Measurements from ENCODE around the gene RRP15.

DNA sequence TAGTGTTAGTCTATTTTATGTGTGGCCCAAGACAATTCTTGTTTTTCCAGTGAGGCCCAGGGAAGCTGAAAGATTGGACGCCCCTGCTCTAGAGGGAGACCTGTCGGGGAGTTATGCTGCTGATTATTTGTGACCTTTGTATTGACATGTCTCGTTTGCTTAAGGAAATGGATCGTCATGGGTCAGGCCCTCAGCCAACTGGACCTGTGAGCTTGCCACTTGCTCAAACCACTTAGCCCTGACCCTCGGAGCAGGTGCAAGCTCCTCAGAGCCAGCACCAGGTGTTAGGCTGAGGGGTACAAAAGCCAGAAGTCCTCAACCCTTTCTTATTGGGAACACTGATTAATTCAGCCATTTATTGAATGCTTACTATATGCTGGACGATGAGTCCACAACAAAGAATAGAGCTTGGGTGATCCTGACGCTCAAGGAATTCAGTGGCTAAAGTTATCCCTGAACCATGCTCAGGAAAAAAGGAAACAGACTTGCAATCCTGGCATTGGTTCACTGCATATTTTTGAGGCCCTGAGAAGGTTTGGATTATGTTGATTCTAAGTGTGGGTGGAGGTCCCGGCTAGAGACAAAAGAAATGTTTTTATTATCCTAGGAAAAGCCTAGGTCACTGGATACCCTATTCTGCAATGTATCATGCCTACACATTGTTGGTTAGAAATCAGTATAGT is 79.1 kb downstream of the RRP15 start:
- TF ChIP-seq, protein P1, sequence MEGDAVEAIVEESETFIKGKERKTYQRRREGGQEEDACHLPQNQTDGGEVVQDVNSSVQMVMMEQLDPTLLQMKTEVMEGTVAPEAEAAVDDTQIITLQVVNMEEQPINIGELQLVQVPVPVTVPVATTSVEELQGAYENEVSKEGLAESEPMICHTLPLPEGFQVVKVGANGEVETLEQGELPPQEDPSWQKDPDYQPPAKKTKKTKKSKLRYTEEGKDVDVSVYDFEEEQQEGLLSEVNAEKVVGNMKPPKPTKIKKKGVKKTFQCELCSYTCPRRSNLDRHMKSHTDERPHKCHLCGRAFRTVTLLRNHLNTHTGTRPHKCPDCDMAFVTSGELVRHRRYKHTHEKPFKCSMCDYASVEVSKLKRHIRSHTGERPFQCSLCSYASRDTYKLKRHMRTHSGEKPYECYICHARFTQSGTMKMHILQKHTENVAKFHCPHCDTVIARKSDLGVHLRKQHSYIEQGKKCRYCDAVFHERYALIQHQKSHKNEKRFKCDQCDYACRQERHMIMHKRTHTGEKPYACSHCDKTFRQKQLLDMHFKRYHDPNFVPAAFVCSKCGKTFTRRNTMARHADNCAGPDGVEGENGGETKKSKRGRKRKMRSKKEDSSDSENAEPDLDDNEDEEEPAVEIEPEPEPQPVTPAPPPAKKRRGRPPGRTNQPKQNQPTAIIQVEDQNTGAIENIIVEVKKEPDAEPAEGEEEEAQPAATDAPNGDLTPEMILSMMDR (IDR thresholded peaks at IDR 0.05): no peak
- no peak for TF ChIP-seq POLR2A (IDR thresholded peaks at IDR 0.05)
